Measurements from ENCODE around the gene NCL.

The NCL gene, protein sequence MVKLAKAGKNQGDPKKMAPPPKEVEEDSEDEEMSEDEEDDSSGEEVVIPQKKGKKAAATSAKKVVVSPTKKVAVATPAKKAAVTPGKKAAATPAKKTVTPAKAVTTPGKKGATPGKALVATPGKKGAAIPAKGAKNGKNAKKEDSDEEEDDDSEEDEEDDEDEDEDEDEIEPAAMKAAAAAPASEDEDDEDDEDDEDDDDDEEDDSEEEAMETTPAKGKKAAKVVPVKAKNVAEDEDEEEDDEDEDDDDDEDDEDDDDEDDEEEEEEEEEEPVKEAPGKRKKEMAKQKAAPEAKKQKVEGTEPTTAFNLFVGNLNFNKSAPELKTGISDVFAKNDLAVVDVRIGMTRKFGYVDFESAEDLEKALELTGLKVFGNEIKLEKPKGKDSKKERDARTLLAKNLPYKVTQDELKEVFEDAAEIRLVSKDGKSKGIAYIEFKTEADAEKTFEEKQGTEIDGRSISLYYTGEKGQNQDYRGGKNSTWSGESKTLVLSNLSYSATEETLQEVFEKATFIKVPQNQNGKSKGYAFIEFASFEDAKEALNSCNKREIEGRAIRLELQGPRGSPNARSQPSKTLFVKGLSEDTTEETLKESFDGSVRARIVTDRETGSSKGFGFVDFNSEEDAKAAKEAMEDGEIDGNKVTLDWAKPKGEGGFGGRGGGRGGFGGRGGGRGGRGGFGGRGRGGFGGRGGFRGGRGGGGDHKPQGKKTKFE

DNA sequence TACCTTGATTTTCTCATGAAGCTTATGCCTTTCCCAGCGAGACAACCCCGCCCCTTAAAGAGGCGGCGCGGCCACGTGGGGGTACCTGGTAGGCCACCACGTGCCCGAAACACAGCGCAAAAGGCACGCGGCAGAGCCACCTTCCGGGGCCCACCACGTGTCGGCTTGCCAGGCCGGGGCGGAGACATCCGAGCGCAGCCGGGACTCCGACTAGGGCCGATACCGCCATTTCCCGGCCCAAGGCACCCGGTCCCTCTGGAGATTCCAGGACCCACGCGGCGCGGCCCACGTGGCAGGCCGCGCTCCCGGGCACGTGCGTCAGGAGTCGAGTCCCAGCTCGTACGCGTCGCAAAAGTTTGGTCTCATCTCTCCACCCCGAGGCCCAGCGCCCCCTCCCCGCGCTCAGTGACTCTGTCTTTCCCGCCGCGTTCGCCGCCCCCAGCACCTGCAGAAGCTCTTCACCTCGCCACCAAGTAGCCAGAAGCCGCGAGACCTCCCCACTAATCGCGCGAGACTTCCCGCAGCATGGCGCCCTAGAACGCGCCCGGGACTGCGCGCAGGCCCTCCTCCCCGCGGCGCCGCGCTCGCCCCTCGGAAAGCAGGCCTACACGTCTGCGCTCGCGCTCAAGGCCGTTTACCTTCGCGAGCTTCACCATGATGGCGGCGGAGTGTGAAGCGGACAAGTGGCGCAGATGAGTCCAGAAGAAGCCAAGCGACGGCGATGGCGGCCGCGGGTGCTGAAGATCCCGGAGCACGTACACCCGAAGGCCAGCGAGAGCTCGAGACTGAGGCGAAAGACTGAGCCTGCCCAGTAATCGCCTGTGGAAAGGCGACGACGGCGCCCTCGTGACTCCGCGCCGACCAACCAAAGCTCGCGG is at the start of gene NCL:
TSS of gene NCL (minus strand) at position 787 of the 878 bp plus-strand sequence. CDS start at position 656, 131 bp downstream.
- DNase-seq = peak; percentile 84

DNA sequence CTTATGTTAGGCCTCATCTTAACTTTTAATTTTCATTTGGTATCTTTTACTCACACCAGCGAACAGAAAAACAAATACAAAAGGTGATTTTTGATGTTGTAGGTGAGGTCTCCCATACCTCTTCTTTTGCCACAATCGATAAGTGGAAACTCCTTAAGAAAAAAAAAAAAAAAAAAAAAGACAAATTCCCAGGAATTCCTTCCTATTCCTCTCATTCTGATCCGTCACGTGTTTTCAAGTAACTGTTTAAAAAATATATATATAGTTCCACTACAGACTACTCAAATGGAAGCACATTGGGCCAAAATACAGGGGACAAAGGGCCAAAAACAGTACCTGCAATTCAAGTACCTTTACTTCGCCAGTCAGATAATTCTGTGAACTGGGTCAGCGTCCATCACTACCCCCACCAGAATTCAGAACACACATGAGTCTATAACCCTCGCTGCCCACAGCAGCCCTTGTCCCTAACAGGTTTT is 49.5 kb upstream of the NCL start:
- no peak for DNase-seq

DNA sequence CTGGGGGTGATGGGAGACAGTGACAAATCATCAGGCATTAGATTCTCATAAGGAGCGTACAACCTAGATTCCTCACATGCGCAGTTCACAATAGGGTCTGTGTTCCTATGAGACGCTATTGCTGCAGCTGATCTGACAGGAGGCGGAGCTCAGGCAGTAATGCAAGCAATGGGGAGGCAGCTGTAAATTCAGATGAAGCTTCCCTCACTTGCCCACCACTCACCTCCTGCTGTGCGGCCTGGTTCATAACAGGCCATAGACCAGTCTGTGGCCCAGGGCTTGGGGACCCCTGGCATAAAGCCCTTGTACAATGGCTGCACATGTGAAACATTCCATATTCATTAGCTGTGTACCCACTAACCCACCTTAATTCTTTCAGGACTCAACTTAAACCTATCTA is 47.9 kb upstream of the NCL start:
- DNase-seq = no peak

DNA sequence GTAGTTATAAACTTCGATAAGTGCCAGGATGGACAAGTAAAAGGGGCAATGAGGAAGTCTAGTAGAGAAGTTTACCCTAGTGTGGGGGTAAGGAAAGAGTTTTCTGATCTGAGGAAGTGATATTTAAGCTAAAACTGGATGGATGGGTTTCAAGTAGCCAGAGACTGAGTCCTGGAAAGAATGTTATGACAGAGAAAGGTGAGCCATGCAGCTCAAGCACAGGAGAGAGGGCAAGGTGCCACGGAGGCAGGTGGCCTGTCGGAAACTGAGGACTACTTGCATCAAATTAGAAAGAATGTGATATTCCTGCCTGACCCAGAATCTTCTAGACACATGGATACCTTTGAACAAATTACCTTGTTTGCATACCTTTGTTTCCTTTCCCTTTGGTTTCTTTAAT is 39.5 kb upstream of the NCL start:
- no peak for DNase-seq

DNA sequence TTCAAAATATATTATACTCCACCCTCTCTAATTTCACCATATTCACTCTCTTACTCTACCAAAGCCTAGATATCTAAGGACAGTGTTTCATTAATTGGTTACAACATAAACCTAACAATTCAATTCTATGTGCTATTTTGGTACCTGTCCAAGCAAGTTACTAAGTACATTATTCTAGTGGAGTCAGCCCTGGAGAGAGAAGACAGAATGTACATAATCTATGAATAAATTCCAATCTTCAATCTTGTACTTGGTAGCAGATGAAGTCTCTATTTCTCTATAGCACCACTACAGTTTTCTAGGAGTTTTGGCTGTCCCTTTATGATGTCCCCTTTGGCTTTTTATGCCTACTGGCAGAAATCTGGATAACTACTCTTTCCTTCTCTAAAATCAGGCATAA is 38.3 kb upstream of the NCL start:
- no peak for DNase-seq

DNA sequence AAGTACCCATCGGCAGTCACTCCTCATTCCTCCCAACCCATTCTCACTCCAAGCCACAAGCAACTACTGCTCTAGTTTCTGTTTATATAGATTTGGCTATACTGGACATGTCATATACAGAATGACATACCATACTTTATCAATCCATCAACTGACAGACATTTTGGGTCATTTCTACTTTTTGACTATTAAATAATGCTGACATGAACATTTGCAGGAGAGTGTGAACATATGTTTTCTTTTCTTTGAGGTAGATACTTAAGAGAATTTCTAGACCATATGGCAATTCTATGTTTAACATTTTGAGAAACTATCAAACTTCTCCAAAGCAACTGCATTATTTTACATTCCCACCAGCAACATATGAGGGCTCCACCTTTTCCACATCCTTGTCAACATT is 33.4 kb upstream of the NCL start:
- no peak for DNase-seq

DNA sequence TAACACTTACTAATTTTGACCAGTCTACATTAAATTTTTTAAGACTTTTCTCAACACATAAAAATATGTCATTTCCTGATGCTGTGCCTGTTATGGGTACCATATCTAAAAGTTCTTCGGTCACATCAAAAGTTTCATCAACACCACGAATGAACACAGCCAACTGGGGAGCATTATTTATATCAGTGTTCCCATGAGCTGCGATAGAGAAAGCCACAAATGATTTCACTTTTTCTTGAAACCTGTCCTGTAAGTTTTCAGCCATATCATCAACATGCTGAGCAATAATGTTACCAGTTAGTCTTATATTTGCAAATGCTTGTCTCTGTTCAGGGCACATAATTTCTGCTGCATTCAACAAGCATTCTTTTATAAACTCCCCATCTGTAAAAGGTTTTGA is 30.4 kb upstream of the NCL start:
- DNase-seq = no peak

DNA sequence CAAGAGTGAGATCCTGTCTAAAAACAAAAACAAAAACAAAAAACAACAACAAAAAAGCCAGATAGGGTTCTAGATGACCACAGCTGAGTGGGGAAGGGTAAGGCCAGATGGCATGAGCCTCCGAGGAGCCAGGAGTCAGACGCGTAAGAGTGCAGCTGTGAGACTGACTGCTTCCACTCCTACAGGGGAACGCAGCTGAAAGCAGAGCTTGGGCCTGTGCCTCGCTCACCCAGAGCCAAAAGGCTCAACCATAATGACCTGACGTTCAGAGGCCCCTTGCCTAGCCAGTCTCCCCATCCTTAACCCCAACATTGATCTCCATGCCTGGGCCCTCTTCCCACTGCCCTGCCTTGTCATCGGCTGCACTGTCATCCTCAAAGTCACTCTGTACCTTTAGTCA is 26.5 kb upstream of the NCL start:
- DNase-seq = no peak

DNA sequence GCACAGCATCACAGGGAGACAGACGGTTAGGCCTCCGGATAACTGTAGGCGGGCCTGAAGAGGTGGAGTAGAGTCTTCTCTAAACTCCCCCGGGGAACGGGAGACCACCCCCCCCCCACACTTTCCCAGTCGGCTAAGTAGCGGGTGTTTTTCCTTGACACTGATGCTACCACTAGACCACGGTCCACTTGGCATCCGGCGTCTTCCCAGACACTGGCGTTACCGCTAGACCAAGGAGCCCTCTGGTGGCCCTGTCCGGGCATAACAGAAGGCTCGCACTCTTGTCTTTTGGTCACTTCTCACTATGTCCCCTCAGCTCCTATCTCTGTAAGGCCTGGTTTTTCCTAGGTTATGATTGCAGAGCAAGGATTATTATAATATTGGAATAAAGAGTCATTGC is 25.7 kb upstream of the NCL start:
- no peak for DNase-seq

DNA sequence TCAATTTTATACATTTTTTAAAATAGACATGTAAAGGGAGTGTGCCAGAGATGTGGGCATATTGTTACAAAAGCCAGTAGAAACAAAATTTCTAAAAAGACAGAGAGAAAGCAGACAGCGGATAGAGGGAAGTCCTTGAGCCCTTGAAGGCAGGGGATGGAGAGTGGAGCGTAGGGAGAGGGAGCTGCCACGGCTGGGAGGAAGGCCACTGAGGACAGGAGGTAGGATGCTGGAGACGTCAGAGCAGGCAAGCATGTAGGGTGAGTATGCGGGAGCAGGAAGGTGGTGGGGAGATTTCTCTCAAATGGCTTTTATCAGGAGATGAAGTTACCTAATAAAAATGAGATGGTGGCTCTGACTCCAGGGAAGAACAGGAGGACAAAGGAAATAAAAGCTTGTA is 24.0 kb upstream of the NCL start:
- no peak for DNase-seq

DNA sequence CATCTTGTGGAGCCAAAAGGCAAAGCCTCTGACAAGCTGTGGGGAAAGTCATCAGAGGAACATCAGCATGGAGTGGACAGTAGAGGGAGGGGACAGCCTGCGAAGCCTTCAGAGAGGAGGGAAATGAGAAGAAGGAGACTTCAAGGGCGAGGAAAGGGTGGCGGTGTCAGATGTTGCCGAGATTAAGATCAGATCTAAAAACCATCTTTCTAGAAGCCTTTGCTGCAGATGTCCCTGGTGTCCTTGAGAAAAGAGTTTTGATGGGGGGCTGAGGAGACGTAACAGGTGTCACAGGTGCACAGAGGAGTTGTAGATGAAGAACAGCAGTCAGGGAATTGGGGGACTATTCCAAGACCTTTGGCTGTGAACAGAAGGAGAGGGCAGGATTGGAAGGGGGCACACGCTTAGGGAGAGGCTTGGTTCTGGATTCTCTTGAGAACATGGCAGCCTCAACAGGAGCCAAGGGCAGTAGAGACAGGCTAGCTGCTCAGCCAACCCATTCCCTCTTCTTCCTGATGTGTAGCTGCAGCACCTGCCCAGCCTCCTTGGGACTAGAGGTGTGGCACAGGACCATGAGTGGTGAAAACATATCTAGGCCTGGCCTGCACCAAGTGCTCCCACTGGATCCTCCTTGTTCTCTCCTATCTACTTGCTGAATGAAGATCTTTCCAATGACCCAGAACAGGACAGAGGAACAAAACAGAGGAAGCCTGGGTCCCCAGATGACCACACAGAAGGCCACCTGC is 22.7 kb upstream of the NCL start:
- DNase-seq = no peak

DNA sequence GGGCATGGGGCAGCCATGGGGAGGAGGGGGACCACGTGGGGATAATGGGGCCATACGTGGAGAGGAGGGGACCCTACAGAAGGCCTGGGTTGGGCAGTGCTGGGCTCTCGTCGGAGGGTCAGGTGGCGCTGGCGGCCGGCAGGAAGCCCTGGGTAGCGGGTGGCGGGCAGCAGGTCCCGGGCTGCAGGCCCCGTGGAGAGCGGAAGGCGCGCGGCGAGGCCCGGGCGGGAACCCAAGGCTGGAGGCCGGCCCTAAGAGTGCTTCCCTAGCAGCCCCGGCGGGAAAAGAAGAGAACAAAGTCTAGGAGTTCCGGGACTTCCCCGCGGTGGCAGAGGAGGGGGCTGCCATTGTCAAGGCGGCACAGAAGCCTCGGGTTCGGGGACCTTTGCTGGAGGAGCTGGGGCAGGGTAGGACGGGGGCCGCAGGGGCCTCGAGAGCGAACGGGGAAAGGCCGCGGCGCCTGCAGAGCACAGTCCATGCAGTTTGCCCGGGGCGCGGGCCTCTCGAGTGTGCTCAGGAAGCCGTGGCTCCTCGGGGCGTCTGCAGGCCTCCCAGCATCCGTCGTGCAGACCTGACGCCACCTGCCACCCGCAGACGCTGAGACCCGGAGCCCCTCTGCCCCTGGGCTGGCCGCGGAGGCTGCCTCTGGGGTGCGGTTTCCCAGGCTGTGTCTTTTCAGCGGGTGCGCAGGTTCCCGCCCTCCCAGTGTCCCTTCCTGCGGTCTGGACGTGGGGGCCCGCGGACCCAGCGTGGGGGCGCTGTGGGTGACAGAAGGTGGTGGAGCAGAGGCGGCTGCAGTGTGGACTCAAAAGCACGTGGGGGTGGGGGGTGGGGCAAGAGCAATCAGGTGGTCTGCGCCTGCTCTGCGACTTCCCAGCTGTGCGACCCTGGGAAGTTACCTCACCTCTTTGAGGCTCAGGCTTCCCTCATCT is 19.4 kb upstream of the NCL start:
- DNase-seq = peak; percentile 39

DNA sequence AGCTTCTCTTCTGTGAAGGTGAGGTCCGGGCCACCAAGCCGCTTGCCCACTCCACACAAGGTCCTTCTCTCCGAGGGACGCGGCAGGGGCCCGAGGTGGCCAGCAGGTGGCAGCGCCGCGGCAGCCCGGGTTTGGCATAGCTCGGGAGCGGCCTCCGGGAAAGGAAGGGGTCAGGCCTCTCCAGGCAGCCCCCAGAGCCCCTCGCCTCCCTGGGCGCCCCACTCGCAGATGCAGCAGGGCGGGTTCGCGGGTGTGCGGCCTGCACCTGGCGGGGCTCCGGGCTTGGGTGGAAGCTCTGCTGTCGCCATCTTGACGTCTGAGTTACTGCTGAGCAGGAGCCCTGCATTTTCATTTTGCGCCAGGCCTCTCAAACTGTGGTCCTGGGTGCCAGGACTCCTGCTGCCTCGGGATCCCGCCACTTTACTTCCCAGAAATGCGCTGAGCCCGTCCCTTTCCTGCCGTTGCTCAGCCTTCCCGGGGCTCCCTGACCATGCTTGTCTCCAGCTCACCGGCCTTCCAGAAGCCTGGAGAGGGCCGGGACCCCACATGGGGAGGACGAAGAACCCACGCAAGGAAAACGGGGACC is 18.6 kb upstream of the NCL start:
- peak; percentile 76 for DNase-seq

DNA sequence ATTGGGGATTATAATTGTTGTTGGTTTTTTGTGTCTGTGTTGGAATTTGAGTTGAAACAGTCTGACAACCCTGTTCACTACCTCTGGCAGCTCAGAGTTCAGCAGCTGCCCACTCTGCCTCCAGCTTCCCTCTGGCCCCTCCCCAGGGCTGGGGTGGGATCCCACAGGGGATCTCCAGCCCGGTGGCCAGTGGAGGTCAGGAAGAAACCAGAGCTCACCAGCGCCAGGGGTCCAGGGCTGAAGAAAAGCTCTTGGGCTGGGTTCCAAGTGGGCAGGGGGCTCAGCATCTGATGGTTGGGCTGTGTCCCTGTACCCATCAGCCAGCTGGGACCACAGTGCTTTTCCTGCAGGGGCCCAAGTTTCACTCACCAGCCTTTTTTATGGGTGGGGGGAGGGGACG is 16.5 kb upstream of the NCL start:
- DNase-seq = no peak

DNA sequence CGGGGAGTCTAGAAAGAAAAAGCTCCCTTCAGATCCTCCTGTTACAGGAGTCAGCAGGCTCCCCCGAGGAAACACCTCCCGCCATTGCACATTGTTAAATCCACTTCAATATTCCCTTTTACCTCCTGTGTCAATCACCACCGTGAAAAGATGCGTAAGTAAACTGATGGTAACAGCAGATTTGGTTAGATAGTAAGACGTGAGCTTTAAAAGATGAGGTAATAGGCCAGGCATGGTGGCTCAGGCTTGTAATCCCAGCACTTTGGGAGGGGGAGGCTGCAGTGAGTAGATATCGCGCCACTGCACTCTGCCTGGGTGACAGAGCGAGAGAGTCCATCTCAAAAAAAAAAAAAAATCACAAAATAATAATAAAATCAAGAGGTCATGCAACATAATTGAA is 15.2 kb upstream of the NCL start:
- DNase-seq = no peak

DNA sequence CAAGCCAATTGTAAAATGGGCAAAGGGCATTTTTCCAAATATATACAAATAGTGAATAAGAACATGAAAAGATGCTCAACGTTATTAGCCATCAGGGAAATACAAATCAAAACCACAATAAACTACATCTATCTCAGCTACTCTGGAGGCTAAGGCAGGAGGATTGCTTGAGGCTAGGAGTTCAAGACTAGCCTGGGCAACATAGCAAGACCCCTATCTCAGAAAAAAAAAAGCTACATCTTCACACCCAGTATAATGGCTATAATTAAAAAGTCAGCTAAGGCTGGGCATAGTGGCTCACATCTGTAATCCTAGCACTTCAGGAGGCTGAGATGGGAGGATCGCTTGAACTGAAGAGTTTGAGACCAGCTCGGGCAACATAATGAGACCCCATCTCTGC is 12.6 kb upstream of the NCL start:
- DNase-seq = no peak

DNA sequence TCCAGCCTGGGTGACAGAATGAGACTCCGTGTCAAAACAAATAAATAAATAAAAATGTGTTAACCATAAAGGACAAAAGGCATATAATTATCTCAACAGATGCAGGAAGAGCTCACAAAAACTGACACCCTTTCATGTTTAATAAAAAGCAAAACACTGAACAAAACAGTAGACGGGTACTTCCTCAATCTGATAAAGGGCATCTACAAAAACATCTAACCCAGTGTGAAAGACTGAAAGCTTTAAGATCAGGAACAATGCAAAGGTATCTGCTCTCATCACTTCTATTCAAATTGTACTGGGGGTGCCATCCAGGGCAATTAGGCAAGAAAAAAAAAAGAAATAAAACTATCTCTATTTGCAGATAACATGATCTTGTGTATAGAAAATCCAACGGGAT is 11.7 kb upstream of the NCL start:
- no peak for DNase-seq

DNA sequence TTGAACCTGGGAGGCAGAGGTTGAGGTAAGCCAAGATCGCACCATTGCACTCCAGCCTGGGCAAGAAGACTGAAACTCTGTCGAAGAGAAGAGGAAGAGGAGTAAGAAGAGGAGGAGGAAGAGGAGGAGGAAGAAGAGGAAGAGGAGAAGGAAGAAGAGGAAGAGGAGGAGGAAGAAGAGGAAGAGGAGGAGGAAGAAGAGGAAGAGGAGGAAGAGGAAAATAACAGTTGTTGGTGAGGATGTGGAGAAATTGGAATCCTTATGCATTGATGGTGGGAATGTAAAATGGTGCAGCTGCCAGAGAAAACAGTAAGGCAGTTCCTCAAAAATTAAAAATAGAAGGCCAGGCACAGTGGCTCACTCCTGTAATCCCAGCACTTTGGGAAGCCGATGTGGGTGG is 8.5 kb upstream of the NCL start:
- no peak for DNase-seq

DNA sequence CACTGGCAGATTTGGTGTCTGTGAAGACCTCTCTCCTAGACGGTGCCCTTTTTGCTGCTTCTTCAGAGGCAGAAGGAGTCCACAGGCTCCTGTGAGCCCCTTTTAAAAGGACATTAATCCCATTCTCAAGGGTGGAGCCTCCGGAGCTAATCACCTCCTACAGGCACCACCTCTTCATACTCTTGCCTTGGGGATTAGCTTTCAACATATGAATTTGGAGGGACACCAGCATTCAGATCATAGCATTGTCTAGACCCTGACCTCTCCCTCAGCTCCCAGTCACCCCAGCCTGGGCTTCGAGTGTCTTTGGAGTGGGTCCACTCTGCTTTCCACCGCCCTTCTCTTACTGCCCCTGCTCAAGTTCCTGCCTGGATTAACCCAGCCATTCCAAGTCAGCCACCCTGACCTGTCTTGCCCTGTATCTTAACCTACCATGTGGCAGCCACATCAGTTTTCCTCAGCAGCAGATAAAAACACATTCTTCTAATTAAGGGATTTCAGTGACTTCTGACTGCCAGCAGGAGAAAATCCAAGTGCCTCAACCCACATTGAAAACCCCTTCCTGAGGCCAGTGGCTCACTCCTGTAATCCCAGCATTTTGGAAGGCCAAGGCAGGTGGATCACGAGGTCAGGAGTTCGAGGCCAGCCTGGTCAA is 6.1 kb upstream of the NCL start:
- no peak for DNase-seq

DNA sequence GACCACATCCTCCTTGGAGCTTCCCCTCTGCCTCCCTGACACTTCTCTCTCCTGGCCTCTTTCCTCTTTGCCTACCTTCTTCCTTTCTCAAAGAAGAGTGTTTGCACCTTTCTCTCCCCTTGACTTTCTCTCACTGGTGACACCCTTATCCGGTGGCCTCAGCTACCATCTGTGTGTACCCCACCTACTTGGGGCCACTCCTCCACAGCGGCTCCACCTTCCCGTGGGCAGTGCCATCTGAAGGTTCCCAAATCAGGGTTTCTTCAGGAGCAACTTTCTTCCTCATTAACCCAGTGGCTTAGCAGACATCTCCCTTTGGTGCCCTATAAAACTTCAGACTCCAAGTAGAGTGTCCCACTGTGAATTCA is 5.3 kb upstream of the NCL start:
- DNase-seq = no peak

All from stimulated activated CD4-positive, alpha-beta T cell treated with anti-CD3 and anti-CD28 coated beads, Interleukin-12 subunit alpha, Interleukin-12 subunit beta, amount 100 ng/mL, for 4 hours (primary cell).